OCI-LY3 (cell line): ENCODE measurements around the gene RGMA.

Experiments used
- EZH2phosphoT487 ChIP-seq: fragments of 200-600 bp; shearing (Covaris generic); IDR thresholded peaks from 2 replicates; pipeline ENCODE4 v1.6.1; 2018; ENCODE audit warnings: antibody characterized with exemption, mixed run types, low read depth
- TF ChIP-seq, protein P1 (sequence below): fragments of 200-600, 300-600 bp; sonication (generic); IDR thresholded peaks from 2 replicates; pipeline ENCODE4 v1.5.1; 2014; ENCODE audit warnings: antibody characterized with exemption, low read length, low read depth

DNA sequence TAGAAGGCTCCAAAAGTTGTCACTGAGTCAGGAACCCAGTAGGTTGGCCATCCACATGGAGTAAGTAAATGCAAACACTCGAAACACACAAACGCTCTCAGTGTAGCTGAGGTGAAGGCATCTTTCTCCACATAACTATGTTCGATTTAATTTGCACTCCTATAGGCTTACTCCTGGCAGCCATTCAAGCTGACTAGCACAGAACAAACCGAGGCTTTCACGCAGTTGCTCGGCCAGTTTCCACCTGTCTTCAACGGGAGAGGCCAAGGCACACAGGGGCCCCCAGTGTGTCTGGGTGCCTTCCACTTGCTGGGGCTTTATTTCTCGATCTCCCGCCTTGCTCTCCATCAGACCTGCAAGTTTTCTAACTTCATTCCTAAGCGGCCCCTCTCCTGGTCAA lies 18.9 kb downstream of the RGMA start:
- TF ChIP-seq, protein P1, sequence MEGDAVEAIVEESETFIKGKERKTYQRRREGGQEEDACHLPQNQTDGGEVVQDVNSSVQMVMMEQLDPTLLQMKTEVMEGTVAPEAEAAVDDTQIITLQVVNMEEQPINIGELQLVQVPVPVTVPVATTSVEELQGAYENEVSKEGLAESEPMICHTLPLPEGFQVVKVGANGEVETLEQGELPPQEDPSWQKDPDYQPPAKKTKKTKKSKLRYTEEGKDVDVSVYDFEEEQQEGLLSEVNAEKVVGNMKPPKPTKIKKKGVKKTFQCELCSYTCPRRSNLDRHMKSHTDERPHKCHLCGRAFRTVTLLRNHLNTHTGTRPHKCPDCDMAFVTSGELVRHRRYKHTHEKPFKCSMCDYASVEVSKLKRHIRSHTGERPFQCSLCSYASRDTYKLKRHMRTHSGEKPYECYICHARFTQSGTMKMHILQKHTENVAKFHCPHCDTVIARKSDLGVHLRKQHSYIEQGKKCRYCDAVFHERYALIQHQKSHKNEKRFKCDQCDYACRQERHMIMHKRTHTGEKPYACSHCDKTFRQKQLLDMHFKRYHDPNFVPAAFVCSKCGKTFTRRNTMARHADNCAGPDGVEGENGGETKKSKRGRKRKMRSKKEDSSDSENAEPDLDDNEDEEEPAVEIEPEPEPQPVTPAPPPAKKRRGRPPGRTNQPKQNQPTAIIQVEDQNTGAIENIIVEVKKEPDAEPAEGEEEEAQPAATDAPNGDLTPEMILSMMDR: no peak
- no peak for TF ChIP-seq EZH2phosphoT487
